HepG2 (cell line): ENCODE measurements around the gene ABCC3. TPM values are rescaled to one million over a fixed set of nuclear protein-coding genes. Genes with fewer than 3 reads are reported as not detected.
A peak's percentile ranks its signal among the peaks of the same experiment; 100 is the strongest.

ENCODE experiments used
- ETV6 ChIP-seq: sonication (generic); formaldehyde crosslinking; conservative IDR thresholded peaks from 2 replicates; pipeline ENCODE4 v1.4.0; 2020; ENCODE audit warnings: missing genetic modification reagents
- FOXP4 ChIP-seq: sonication (generic); formaldehyde crosslinking; IDR thresholded peaks from 2 replicates; pipeline ENCODE4 v1.4.0; 2020; ENCODE audit warnings: missing genetic modification reagents
- HIVEP1 ChIP-seq: sonication (generic); formaldehyde crosslinking; IDR thresholded peaks from 2 replicates; pipeline ENCODE4 v1.4.0; 2020; ENCODE audit warnings: mild to moderate bottlenecking, missing genetic modification reagents
- HOXA9 ChIP-seq: sonication (generic); formaldehyde crosslinking; IDR thresholded peaks from 2 replicates; pipeline ENCODE4 v1.8.1; 2022; ENCODE audit warnings: missing genetic modification reagents, mild to moderate bottlenecking, moderate library complexity, borderline replicate concordance
- JUND ChIP-seq: sonication (generic); formaldehyde crosslinking; IDR thresholded peaks from 2 replicates; pipeline ENCODE4 v1.8.0; 2022; ENCODE audit warnings: mild to moderate bottlenecking, missing genetic modification reagents
- NR2C2 ChIP-seq: sonication (generic); formaldehyde crosslinking; IDR thresholded peaks from 2 replicates; pipeline ENCODE4 v1.4.0; 2020; ENCODE audit warnings: missing genetic modification reagents, mild to moderate bottlenecking, moderate library complexity, borderline replicate concordance
- PITX1 ChIP-seq: sonication (generic); formaldehyde crosslinking; IDR thresholded peaks from 2 replicates; pipeline ENCODE4 v1.5.1; 2020; ENCODE audit warnings: mild to moderate bottlenecking, missing genetic modification reagents
- PRDM15 ChIP-seq: sonication (generic); formaldehyde crosslinking; IDR thresholded peaks from 2 replicates; pipeline ENCODE4 v1.4.0; 2020; ENCODE audit warnings: missing genetic modification reagents
- SIX4 ChIP-seq: sonication (generic); formaldehyde crosslinking; IDR thresholded peaks from 2 replicates; pipeline ENCODE4 v1.4.0; 2020; ENCODE audit warnings: missing genetic modification reagents
- SMYD3 ChIP-seq: sonication (generic); formaldehyde crosslinking; IDR thresholded peaks from 2 replicates; pipeline ENCODE4 v1.8.1; 2023; ENCODE audit warnings: mild to moderate bottlenecking, missing genetic modification reagents
- ZFP36 ChIP-seq: fragments of 150-350 bp; IDR thresholded peaks from 2 replicates; pipeline ENCODE4 v1.6.1; 2018; ENCODE audit warnings: borderline replicate concordance, low read length, low read depth; ENCODE audit not compliant: partially characterized antibody
- ZKSCAN5 ChIP-seq: sonication (generic); formaldehyde crosslinking; IDR thresholded peaks from 2 replicates; pipeline ENCODE4 v1.5.1; 2020; ENCODE audit warnings: mild to moderate bottlenecking, missing genetic modification reagents
- ZNF234 ChIP-seq: sonication (generic); formaldehyde crosslinking; conservative IDR thresholded peaks from 2 replicates; pipeline ENCODE4 v1.5.1; 2020; ENCODE audit warnings: mild to moderate bottlenecking, missing genetic modification reagents
- ZNF275 ChIP-seq: sonication (generic); formaldehyde crosslinking; IDR thresholded peaks from 2 replicates; pipeline ENCODE4 v1.8.0; 2022; ENCODE audit warnings: missing genetic modification reagents, mild to moderate bottlenecking, inconsistent platforms, borderline replicate concordance
- ZNF441 ChIP-seq: sonication (generic); formaldehyde crosslinking; IDR thresholded peaks from 2 replicates; pipeline ENCODE4 v1.7.0; 2021; ENCODE audit warnings: missing genetic modification reagents, borderline replicate concordance
- polyA plus RNA-seq, 8 experiments: library from polyadenylated mRNA; depleted of rRNA in 3 of 8; stranded (reverse) in 7 of 8; unstranded in 1 of 8; fragments of >200 nt; fragmentation: Illumina TruSeq in 4 of 8; extraction: Trizol in 4 of 8; gene quantifications; 2 replicates each; pipeline versions ENCODE4 v1.2.1 to v1.2.3, GENCODE V29; 2011 to 2016; ENCODE audit warnings: low read depth in 4 of 8, missing spikeins in 1 of 8, mixed read lengths in 1 of 8; ENCODE audit not compliant: insufficient read depth in 1 of 8
- total RNA-seq, 5 experiments: library from RNA; depleted of rRNA; stranded (reverse); fragments of >200 nt; fragmentation: Illumina TruSeq; extraction: Trizol; gene quantifications; 2 replicates each; pipeline ENCODE4 v1.2.3, GENCODE V29; 2016; ENCODE audit warnings: low read depth in 1 of 5
- TF ChIP-seq, protein P1 (sequence below): sonication (generic); formaldehyde crosslinking; IDR thresholded peaks from 2 replicates; pipeline ENCODE4 v1.5.1; 2020; ENCODE audit warnings: missing genetic modification reagents, mild to moderate bottlenecking, borderline replicate concordance
- TF ChIP-seq, protein P2 (sequence below): sonication (generic); formaldehyde crosslinking; IDR thresholded peaks from 2 replicates; pipeline ENCODE4 v1.4.0; 2020; ENCODE audit warnings: mild to moderate bottlenecking, missing genetic modification reagents

ABCC3 gene
- total and polyA plus RNA-seq, 2 of the 13 experiments (the other 11 are each of a cell fraction or from before 2014, with no cell fraction given) = 25.2 to 50.7 TPM

DNA sequence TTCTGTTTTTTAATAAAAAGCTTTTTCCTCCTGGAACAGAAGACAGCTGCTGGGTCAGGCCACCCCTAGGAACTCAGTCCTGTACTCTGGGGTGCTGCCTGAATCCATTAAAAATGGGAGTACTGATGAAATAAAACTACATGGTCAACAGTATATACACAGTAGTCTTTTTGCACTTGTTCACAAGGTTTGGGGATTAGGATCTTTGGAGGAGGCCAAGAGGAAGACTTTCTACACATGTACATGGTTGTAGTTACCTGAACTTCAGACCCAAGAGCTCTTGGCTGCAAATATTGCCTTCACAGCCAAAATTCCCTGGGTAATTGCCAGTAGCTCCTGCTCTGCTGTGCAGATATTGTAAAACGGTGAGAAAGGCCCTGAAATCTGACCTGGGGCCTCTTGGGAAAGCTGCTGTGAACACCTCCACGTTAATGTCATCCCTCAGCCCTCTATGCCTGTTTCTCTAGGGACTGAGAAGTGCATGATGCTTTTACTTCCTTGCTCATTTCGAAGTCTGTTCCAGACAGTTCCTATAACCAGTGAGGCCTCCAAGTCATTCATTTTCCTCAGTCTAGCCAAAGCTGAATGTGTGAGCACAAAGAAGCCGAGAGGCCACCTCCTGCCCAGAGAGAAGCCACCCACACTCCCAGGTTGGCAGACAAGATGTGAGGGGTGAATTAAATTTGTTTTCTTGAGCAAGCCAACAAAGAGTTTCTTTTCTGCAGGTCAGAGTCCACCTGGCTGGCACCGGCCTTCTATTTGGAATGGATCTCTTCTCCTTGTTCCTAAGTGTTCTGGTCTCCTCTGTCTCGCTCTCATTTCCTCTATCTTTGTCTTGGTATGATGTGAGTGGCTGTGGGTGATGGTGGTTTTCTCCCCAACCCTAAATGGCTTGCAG, 57.1 kb downstream of the ABCC3 start (continued):
- peak; percentile 49; the same call in 1 of the 2 replicates for TF ChIP-seq SIX4
- TF ChIP-seq NR2C2 (CRISPR knock-in tag) = no peak; the same call in 1 of the 2 replicates
- no peak for TF ChIP-seq ZFP36
- TF ChIP-seq ZNF234 (CRISPR knock-in tag) = no peak
- peak; percentile 40; the same call in 1 of the 2 replicates for TF ChIP-seq PRDM15 (CRISPR knock-in tag)
- peak; percentile 32; the same call in 1 of the 2 replicates for TF ChIP-seq PITX1 (CRISPR knock-in tag)
- TF ChIP-seq JUND (CRISPR knock-in tag) = no peak
- no peak for TF ChIP-seq HOXA9 (CRISPR knock-in tag)
- TF ChIP-seq HIVEP1 (CRISPR knock-in tag) = no peak
- no peak for TF ChIP-seq ZNF275 (CRISPR knock-in tag)
- TF ChIP-seq SMYD3 = no peak
- no peak for TF ChIP-seq ZKSCAN5
- TF ChIP-seq ZNF441 = no peak
- TF ChIP-seq, protein P1, sequence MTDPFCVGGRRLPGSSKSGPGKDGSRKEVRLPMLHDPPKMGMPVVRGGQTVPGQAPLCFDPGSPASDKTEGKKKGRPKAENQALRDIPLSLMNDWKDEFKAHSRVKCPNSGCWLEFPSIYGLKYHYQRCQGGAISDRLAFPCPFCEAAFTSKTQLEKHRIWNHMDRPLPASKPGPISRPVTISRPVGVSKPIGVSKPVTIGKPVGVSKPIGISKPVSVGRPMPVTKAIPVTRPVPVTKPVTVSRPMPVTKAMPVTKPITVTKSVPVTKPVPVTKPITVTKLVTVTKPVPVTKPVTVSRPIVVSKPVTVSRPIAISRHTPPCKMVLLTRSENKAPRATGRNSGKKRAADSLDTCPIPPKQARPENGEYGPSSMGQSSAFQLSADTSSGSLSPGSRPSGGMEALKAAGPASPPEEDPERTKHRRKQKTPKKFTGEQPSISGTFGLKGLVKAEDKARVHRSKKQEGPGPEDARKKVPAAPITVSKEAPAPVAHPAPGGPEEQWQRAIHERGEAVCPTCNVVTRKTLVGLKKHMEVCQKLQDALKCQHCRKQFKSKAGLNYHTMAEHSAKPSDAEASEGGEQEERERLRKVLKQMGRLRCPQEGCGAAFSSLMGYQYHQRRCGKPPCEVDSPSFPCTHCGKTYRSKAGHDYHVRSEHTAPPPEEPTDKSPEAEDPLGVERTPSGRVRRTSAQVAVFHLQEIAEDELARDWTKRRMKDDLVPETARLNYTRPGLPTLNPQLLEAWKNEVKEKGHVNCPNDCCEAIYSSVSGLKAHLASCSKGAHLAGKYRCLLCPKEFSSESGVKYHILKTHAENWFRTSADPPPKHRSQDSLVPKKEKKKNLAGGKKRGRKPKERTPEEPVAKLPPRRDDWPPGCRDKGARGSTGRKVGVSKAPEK = no peak
- TF ChIP-seq, protein P2, sequence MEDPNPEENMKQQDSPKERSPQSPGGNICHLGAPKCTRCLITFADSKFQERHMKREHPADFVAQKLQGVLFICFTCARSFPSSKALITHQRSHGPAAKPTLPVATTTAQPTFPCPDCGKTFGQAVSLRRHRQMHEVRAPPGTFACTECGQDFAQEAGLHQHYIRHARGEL (CRISPR knock-in tag) = no peak
- no peak for TF ChIP-seq ETV6 (CRISPR knock-in tag)
- TF ChIP-seq FOXP4 (CRISPR knock-in tag) = 0 out of 2 replicates have a peak, but pooled peaks have one; percentile 11
